Measurements from ENCODE around the gene SEPTIN12.
A peak's percentile ranks its signal among the peaks of the same experiment; 100 is the strongest.
"Not testable (repeated sequence)": the region's sequence is repeated elsewhere in the genome, so short reads cannot be mapped to it uniquely, and the experiment has no call there.

SEPTIN12 gene

GRCh38 chr16:4752351-4753100, 35.6 kb downstream of the SEPTIN12 start:
- no peak for DNase-seq

- DNase-seq = no peak
These were observed 37.2 kb downstream of the SEPTIN12 start for GRCh38 chr16:4750896-4751295.

- DNase-seq = no peak
These were observed 38.4 kb downstream of the SEPTIN12 start for GRCh38 chr16:4749700-4750257.

- no peak for DNase-seq
These were observed 39.3 kb downstream of the SEPTIN12 start for GRCh38 chr16:4748682-4749411.

DNA sequence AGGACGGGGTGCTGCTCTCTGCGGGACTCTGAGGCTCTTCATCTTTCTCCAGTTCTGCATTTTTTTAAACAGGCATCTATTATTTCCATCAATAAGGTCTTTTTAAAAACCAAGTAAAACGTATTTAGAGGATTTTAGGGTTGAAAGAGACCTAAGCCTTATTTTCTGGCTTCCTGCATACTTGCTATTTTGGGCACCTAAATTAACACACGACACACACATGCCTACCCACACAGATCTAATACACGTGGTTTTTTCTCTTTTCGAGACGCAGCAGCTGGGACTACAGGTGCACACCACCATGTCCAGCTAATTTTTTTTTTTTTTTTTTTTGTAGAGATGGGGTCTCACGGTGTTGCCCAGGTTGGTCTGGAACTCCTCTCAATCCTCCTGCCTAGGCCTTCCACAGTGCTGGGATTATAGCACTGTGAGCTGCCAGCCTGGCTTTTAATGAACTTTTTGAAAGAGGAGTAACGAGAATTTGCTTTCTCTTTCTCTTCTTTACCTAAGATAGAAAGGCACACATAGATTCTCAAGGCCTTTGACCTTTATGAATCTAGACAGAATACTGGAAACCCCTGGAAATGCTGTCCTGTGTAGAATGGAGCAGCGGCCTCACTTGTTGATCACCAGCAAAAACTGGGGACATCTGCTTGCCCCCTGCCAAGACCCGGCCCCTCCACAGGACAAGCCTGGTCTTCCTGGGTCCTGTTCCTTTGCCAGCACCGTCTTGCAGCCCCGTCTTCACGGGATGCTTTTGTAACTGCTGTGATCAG, 40.1 kb downstream of the SEPTIN12 start:
- DNase-seq = no peak

DNA sequence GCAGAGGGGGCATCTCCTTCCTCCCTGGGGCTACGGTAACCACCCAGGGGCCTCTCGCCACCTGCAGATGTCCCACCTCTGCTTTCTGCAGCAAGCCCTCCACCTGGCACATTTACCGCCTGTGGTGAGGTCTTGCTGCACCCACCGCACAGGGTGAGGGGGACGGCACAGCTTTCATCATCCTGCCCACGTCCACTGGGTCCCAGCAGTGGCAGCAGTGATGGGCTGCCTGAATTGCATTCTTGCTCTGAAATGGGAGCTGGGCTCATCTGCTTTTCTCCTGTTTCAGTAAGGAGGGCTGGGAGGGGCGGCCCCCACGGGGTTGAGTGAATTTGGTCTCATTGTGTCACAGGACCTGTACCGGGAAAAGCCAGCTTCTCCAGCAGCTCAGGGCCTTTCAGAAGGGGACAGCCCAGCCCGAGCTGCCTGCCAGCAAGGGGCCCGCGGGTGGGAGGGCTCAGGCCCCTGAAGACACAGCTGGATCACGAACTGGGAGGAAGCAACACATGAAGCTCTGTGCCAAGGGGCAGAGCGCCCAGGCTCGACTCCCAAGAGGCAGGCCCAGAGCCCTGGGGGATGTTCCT, 41.1 kb downstream of the SEPTIN12 start:
- no peak for DNase-seq

DNA sequence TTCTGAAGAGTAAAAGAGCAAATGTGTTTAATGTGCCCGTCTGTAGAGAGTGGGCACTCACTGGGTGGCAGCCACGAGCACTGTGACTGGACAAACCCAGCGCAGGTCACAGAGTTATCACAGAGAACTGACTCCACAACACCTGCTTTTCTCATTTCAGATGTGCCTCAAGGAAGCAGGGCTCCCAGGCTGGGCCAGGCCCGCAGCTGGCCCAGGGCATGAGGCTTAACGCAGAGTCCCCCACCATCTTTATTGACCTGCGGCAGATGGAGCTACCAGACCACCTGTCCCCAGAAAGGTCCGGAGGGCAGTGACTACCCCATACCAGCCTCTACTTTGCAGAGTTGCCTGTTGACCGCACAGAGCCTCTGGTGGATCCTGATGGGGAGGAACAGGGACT, 41.9 kb downstream of the SEPTIN12 start:
- no peak for DNase-seq

- no peak for DNase-seq
These were observed 42.9 kb downstream of the SEPTIN12 start for GRCh38 chr16:4745274-4745569.

DNA sequence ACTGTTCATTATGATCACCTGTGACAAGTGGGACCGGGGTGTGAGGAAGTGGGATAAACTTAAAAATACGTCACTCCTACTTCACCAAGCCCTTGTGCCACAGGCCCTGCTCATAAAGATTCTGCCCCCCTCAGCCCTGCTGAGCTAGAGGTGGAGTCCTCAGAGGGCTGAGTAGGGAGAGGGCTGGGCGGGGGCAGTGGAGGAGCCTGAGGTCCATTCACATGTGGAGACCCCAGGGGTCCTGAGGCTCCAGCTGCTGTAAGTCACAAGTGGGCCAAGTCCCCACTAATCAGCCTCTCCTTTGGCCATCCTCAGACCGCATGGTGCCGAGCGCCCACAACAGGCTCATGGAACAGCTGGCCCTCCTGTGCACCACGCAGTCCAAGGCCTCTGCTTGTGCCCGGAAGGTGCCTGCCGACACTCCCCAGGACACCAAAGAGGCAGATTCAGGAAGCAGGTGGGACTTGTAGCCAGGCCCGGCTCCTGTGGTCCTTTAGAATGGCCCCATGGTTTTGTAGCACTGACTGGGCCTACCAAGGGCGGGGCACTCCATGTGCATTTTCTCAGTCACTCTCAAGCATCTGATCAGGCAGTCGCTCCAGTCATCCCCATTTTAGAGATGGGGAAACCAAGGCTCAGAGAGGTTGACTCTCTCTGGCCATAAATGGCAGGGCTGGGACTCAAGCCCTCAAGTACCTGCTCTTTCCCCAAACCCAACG, 43.4 kb downstream of the SEPTIN12 start:
- no peak for DNase-seq

DNA sequence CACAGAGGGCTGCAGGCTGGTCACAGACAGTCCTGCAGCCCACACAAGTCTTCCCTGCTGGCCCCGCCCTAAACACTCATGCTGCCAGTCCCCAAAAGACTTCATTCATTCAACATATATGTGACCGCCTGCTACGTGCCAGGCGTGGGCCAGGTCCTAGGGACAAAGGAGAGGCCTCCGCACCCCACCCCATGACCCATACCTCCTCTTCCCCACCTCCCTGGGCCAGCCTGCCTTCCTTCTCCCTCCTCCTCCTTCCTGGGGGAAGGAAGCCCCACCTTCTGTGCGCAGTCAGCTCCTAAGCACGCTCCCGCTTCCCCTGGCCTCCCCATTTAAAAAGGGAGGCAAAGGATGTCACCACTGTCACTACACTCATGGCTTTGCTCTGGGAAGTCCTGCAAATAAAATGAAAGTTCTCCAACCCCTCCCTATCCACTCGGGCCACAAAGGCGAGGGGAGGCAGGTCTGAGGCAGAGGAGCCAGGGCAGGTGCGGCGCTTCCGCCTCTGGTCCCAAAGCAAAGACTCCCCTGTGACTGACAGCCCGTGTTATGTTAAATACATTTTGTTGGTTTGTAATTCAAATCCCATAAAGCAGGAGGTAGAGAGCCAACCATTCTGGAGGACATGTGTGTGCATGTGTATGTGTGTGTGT, 44.8 kb downstream of the SEPTIN12 start:
- DNase-seq = no peak

GRCh38 chr16:4738370-4738769, 49.8 kb downstream of the SEPTIN12 start:
- not testable (repeated sequence) for DNase-seq

DNA sequence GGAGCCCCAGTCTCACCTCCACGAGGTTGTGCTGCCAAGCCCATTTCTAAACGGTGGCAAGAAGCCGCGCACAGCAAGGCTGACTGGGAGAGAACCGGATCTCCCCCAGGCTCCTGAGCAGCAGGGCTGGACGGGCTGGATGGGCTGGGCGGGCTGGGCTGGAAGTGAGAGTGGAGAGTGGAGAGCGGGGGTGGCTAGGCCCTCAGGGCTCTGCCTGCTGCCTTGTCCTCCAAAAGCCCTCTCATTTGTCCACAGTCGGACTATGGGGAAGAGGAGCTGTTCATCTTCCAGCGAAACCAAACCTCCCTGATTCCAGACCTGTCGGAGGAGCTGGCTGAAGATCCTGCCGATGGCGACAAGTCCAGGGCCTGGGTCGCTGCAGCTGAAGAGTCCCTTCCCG, 50.6 kb downstream of the SEPTIN12 start:
- DNase-seq = no peak

DNA sequence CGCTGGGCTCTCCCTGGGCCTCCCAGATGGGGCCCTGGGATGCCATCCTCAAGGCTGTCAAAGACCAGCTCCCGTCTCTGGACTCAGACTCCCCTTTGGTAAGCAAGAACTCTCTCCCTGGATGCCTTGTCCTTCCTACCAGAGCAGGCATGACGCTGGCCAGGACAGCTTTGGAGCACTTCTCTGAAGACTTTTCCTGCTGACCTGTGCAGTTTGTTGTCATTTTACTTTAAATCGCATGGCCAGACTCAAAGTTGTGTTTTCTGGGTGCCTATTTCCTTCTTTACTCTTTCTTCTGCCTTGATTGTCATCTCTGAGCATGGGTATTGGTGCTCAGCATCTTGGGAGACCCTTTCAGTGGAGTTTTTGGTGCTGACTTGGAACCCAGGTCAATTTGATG, 51.6 kb downstream of the SEPTIN12 start:
- no peak for DNase-seq

- peak; percentile 62 to 85 for DNase-seq
These were observed 53.2 kb downstream of the SEPTIN12 start for GRCh38 chr16:4734730-4735535.

DNA sequence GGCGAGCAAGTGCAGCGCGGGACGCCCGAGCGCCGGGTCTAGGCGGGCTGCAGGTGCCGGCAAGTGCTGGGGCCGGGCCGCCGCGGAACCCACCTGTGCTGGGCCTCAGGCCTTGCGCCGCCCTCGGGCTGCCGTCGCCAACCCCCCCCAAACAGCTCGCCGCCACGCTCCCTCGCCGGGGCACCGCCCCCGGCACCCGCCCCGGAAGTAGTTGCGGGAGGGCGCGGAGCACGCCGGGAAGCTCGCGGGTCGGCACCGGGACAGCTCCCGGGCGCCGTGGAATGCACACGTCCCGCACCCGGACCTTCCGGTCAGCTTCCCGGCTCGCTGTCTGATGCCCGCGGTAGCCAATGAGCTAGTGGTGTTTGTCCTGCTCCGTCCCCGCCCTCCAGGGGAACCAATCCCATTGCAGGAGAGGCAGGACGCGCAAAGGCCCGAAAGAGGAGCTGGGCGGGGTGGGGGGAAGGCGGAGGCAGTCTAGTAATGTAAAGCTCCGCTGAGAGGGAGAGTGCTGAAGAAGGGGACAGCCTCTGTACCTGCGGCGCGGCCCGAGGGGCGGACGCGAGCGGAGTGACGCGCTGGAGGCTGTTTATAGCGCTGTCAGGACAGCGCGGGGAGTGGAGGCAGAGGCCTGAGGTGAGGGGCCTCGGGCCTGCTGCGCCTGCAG, 53.9 kb downstream of the SEPTIN12 start, which contains the start of the genes ANKS3 and DNAAF8:
ANKS3 (minus strand) TSS at position 209 of the 667 bp plus-strand sequence. CDS start 4,122 bp downstream, outside the sequence.
DNAAF8 (plus strand) TSS at position 475 of the 667 bp plus-strand sequence. CDS start 1,978 bp downstream, outside the sequence.
- peak; percentile 94 to 95 for DNase-seq

DNA sequence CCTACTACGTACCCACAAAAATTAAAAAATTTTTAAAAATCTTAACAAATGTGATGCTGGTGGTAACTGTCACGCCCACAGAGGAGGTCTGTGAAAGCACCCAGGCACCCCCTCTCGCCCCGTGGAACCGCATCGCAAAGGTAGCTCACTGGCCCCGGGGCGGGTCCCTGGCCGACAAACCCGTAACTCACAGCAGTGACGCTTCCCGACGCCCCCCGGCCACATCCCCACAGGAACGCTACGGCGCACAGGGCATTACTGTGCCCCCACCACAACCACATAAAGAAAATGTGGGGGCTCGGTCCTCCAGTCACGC, 54.4 kb downstream of the SEPTIN12 start:
- DNase-seq = no peak

GRCh38 chr16:4733211-4733742, 54.9 kb downstream of the SEPTIN12 start:
- no peak for DNase-seq

DNA sequence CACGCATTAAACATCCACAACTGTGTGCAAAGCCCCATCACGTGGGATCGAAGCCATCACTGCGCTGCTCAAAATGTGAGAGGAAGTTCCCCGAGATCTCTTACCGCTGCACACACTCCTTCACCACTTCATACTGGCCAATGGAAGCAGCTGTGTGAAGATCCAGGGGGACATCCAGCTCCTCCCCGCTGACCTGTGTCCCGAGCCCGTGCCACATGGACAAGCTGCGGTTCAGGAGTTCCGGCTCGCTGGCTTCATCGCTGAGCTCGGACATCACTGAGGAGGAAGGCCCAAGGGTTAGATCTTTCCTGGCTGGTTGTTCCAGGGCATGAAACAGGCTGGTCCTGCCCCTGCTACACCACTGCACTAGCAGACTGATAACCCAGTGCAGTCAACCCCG, 58.3 kb downstream of the SEPTIN12 start:
- no peak for DNase-seq

- DNase-seq = no peak
These were observed 59.5 kb downstream of the SEPTIN12 start for GRCh38 chr16:4728676-4729075.
